ENCODE measurements around the gene PRDM16. TPM values are rescaled to one million over a fixed set of nuclear protein-coding genes. Genes with fewer than 3 reads are reported as not detected.

Gene PRDM16
- total RNA-seq, 1 experiment from 2014 or later, result 0.04 TPM

GRCh38 chr1:3350506-3351261, 281.7 kb downstream of the PRDM16 start:
- DNase-seq (no peak), ATAC-seq (peak; percentile 21; the same call in 1 of the 2 replicates)
- H3K9ac ChIP-seq (ENCODE audit: low read length), result no peak overlapping the region

GRCh38 chr1:3351449-3352298, 282.7 kb downstream of the PRDM16 start:
- Histone ChIP-seq H3K9me2 (replicated peaks; ENCODE audit: low read length) (no peaks in the 10 kb centered on the region), H3K79me2 (ENCODE audit: low read length) (no peaks in the 10 kb centered on the region), H3F3A (ENCODE audit: low read length, unreplicated experiment) (no peaks in the 10 kb centered on the region), H2AFZ (ENCODE audit: low read length) (no peak overlapping the region), H3K9me3 (ENCODE audit: low read length) (no peaks in the 10 kb centered on the region), H3K27me3 (ENCODE audit: low read length) (peaks cover 95% of the 10 kb centered on the region), H3K4me1 (ENCODE audit: insufficient read depth, low read length) (no peaks in the 10 kb centered on the region), H3K27ac (ENCODE audit: low read length) (no peak overlapping the region), H3K36me3 (ENCODE audit: low read depth, low read length) (no peaks in the 10 kb centered on the region), H3K4me3 (ENCODE audit: low read length) (no peak overlapping the region), H3K9ac (ENCODE audit: low read length) (no peak overlapping the region), H3K4me2 (ENCODE audit: low read length) (no peak overlapping the region), H4K20me1 (ENCODE audit: low read length) (no peaks in the 10 kb centered on the region)
- no peak for DNase-seq
- no TSS peak for BruUV-seq (replicated peaks)
- ChIA-PET CTCF (no interaction called here), POLR2A (ENCODE audit: unreplicated experiment) (no interaction called here)
- TF ChIP-seq EZH2 (IDR thresholded peaks at IDR 0.05; ENCODE audit: low read length, unreplicated experiment) (no peak), EZH2phosphoT487 (IDR thresholded peaks at IDR 0.05; ENCODE audit: borderline replicate concordance, low read length) (no peak), CTCF (conservative IDR thresholded peaks at IDR 0.05; ENCODE audit: low read depth, low read length) (no peak)
- no peak for ATAC-seq
- intact Hi-C loops (cut with micrococcal nuclease), result no loop called here

More at GRCh38 chr1:3350506-3351261, 281.7 kb downstream of the PRDM16 start:
- ChIA-PET POLR2A (ENCODE audit: unreplicated experiment) (no interaction called here), CTCF (interaction anchor here (0.5 kb wide), 1 partner anchor 74 kb away, joined by 6 read pairs; no protein-coding TSS in a partner anchor)
- Histone ChIP-seq H3K4me1 (ENCODE audit: insufficient read depth, low read length) (no peaks in the 10 kb centered on the region), H3K27me3 (ENCODE audit: low read length) (peaks cover 94% of the 10 kb centered on the region), H3F3A (ENCODE audit: low read length, unreplicated experiment) (no peaks in the 10 kb centered on the region), H3K27ac (ENCODE audit: low read length) (no peak overlapping the region), H2AFZ (ENCODE audit: low read length) (no peak overlapping the region), H3K79me2 (ENCODE audit: low read length) (no peaks in the 10 kb centered on the region), H3K36me3 (ENCODE audit: low read depth, low read length) (no peaks in the 10 kb centered on the region), H3K9me3 (ENCODE audit: low read length) (no peaks in the 10 kb centered on the region), H3K4me3 (ENCODE audit: low read length) (no peak overlapping the region), H4K20me1 (ENCODE audit: low read length) (no peaks in the 10 kb centered on the region), H3K4me2 (ENCODE audit: low read length) (no peak overlapping the region), H3K9me2 (replicated peaks; ENCODE audit: low read length) (no peaks in the 10 kb centered on the region)
- BruUV-seq (replicated peaks), result no TSS peak
- peak; percentile 32 for TF ChIP-seq CTCF (conservative IDR thresholded peaks at IDR 0.05; ENCODE audit: low read depth, low read length)
- peak; percentile 74 for TF ChIP-seq EZH2 (IDR thresholded peaks at IDR 0.05; ENCODE audit: low read length, unreplicated experiment)
- no peak; the same call in 1 of the 2 replicates for TF ChIP-seq EZH2phosphoT487 (IDR thresholded peaks at IDR 0.05; ENCODE audit: borderline replicate concordance, low read length)
- intact Hi-C loops (cut with micrococcal nuclease), result no loop called here
